RCC 7860 (cell line): ENCODE measurements around the gene PAX4.
"Not testable (repeated sequence)": the region's sequence is repeated elsewhere in the genome, so short reads cannot be mapped to it uniquely, and the experiment has no call there.

Experiments used
- DNase-seq: peaks from one replicate; pipeline ENCODE4 v3.0.0-alpha.2; 2015; ENCODE audit warnings: low spot score
- FAIRE-seq: peaks from 2 replicates; lab custom pipeline; 2012; peaks lifted over from hg19 to GRCh38; lab: Jason Lieb, UNC

The PAX4 gene

GRCh38 chr7:127588019-127588696 lies 29.8 kb downstream of the PAX4 start, which contains the start of gene ARF5:
ARF5 (plus strand) TSS chr7:127588411; CDS start chr7:127588499, 88 bp downstream.
- DNase-seq (peak; percentile 58), FAIRE-seq (no peak)

GRCh38 chr7:127587663-127588018 lies 30.3 kb downstream of the PAX4 start:
- DNase-seq (no peak), FAIRE-seq (no peak)

GRCh38 chr7:127586346-127586745 lies 31.6 kb downstream of the PAX4 start:
- no peak for FAIRE-seq
- no peak for DNase-seq

GRCh38 chr7:127585044-127585953 lies 32.6 kb downstream of the PAX4 start, which contains the start of gene GCC1:
GCC1 (minus strand) TSS chr7:127585596; CDS start chr7:127585182, 414 bp downstream.
- FAIRE-seq (no peak), DNase-seq (peak; percentile 72)

- no peak for DNase-seq
- FAIRE-seq = no peak
These were observed 33.3 kb downstream of the PAX4 start for GRCh38 chr7:127584648-127585043.

- no peak for DNase-seq
- FAIRE-seq = no peak
These were observed 35.6 kb downstream of the PAX4 start for GRCh38 chr7:127582361-127582760.

GRCh38 chr7:127581716-127582115 lies 36.2 kb downstream of the PAX4 start:
- FAIRE-seq (no peak), DNase-seq (no peak)

GRCh38 chr7:127580612-127581011 lies 37.3 kb downstream of the PAX4 start:
- DNase-seq = no peak
- no peak for FAIRE-seq

GRCh38 chr7:127578711-127579275 lies 39.1 kb downstream of the PAX4 start:
- FAIRE-seq = no peak
- DNase-seq = no peak

GRCh38 chr7:127578036-127578684 lies 39.8 kb downstream of the PAX4 start:
- DNase-seq (no peak), FAIRE-seq (no peak)

GRCh38 chr7:127571741-127572505 lies 46.0 kb downstream of the PAX4 start:
- FAIRE-seq = no peak

GRCh38 chr7:127568034-127568433 lies 49.9 kb downstream of the PAX4 start:
- not testable (repeated sequence) for FAIRE-seq, DNase-seq

More at GRCh38 chr7:127571741-127572505, 46.0 kb downstream of the PAX4 start:
- DNase-seq = peak; percentile 56

- DNase-seq = no peak
- no peak for FAIRE-seq
These were observed 51.7 kb downstream of the PAX4 start for GRCh38 chr7:127566242-127566641.
